Keratinocyte (primary cell): ENCODE data around the gene ARHGAP22. TPM values are rescaled to one million over a fixed set of nuclear protein-coding genes. Genes with fewer than 3 reads are reported as not detected.

Experiments
- DNase-seq: peaks from one replicate; pipeline ENCODE4 v3.0.0-alpha.2; 2011; ENCODE audit warnings: low read depth, missing footprints, low spot score
- FAIRE-seq: peaks from 2 replicates; lab custom pipeline; 2011; peaks lifted over from hg19 to GRCh38; lab: Jason Lieb, UNC
- H2AFZ ChIP-seq: 2 replicates; pipeline ENCODE4 v1.6.0; 2012; ENCODE audit warnings: low read length, control low read depth, inconsistent platforms; ENCODE audit not compliant: control insufficient read depth
- H3K27ac ChIP-seq: 2 replicates; pipeline ENCODE4 v1.5.1; 2011; ENCODE audit warnings: low read length; ENCODE audit not compliant: control insufficient read depth, insufficient read depth
- H3K27me3 ChIP-seq: 3 replicates; pipeline ENCODE4 v1.6.0; 2011; ENCODE audit warnings: low read length; ENCODE audit not compliant: control insufficient read depth, insufficient read depth; ENCODE audit errors: extremely low read depth
- H3K36me3 ChIP-seq, 2 experiments: 2 replicates in 1 of 2; 3 replicates in 1 of 2; pipeline ENCODE4 v1.5.1; 2011; ENCODE audit warnings: low read length in 2 of 2, mild to moderate bottlenecking in 1 of 2; ENCODE audit not compliant: control insufficient read depth in 2 of 2, insufficient read depth in 2 of 2; ENCODE audit errors: extremely low read depth in 1 of 2
- H3K4me1 ChIP-seq: 3 replicates; pipeline ENCODE4 v1.5.1; 2011; ENCODE audit warnings: low read length; ENCODE audit not compliant: control insufficient read depth, insufficient read depth; ENCODE audit errors: extremely low read depth
- H3K4me2 ChIP-seq: 3 replicates; pipeline ENCODE4 v1.6.0; 2011; ENCODE audit warnings: low read depth, low read length; ENCODE audit not compliant: control insufficient read depth, insufficient read depth; ENCODE audit errors: extremely low read depth
- H3K4me3 ChIP-seq, 3 experiments: fragments of 200-600 bp in 1 of 3; sonication (generic) in 1 of 3; 2 replicates in 2 of 3; 3 replicates in 1 of 3; pipeline ENCODE4 v1.5.1; 2011 to 2016; ENCODE audit warnings: low read length in 3 of 3, mild to moderate bottlenecking in 3 of 3, control low read depth in 2 of 3, inconsistent platforms in 1 of 3, low read depth in 1 of 3, mixed read lengths in 1 of 3, mixed run types in 1 of 3, moderate library complexity in 1 of 3; ENCODE audit not compliant: control insufficient read depth in 2 of 3, insufficient read depth in 2 of 3; ENCODE audit errors: extremely low read depth in 1 of 3
- H3K79me2 ChIP-seq: 2 replicates; pipeline ENCODE4 v1.6.0; 2012; ENCODE audit warnings: low read length; ENCODE audit not compliant: control insufficient read depth, insufficient read depth
- H3K9ac ChIP-seq: 3 replicates; pipeline ENCODE4 v1.6.0; 2011; ENCODE audit warnings: low read length; ENCODE audit not compliant: control insufficient read depth, insufficient read depth; ENCODE audit errors: extremely low read depth
- H3K9me1 ChIP-seq: 3 replicates; pipeline ENCODE4 v1.6.0; 2011; ENCODE audit warnings: low read length; ENCODE audit not compliant: control insufficient read depth, insufficient read depth; ENCODE audit errors: extremely low read depth
- H3K9me3 ChIP-seq: 2 replicates; pipeline ENCODE4 v1.5.1; 2012; ENCODE audit warnings: low read depth, low read length; ENCODE audit not compliant: control insufficient read depth
- H4K20me1 ChIP-seq: 3 replicates; pipeline ENCODE4 v1.6.0; 2011; ENCODE audit warnings: low read length; ENCODE audit not compliant: control insufficient read depth, insufficient read depth; ENCODE audit errors: extremely low read depth
- EZH2 ChIP-seq: IDR thresholded peaks from one replicate; pipeline ENCODE4 v1.6.1; 2012; ENCODE audit warnings: inconsistent platforms, mild to moderate bottlenecking, low read length, moderate library complexity
- dilution Hi-C: fragments of 300-500 bp; cut with MboI; formaldehyde crosslinking; loops from one replicate; pipeline ENCODE4 v1.7.0; 2020; ENCODE audit warnings: low sequenced_read_pairs; ENCODE audit not compliant: extremely low pct_ligation_motif_present
- polyA plus RNA-seq, 5 experiments: library from polyadenylated mRNA; depleted of rRNA in 3 of 5; stranded (reverse) in 3 of 5; stranded (forward) in 1 of 5; unstranded in 1 of 5; fragments of >200 nt; gene quantifications; 1 replicate in 1 of 5; 2 replicates in 3 of 5; 3 replicates in 1 of 5; pipeline versions ENCODE4 v1.2.1 to v1.2.3, GENCODE V29; 2011 to 2012; ENCODE audit warnings: missing spikeins in 2 of 5, low read depth in 1 of 5, low replicate concordance in 1 of 5
- TF ChIP-seq, protein P1 (sequence below), 3 experiments: IDR thresholded peaks in 1 of 3; conservative IDR thresholded peaks in 1 of 3; optimal IDR thresholded peaks in 1 of 3; 2 replicates in 2 of 3; 3 replicates in 1 of 3; pipeline versions ENCODE3 to v1.5.1; 2011; ENCODE audit warnings: low read length in 3 of 3, mild to moderate bottlenecking in 3 of 3, moderate library complexity in 2 of 3, control low read depth in 1 of 3, inconsistent platforms in 1 of 3; ENCODE audit not compliant: insufficient read depth in 2 of 3; ENCODE audit errors: extremely low read depth in 1 of 3

The ARHGAP22 gene
- polyA plus RNA-seq, 1 donor (not counting 4 experiments of a cell fraction or from before 2014, with no cell fraction given), result 4.9 TPM

DNA sequence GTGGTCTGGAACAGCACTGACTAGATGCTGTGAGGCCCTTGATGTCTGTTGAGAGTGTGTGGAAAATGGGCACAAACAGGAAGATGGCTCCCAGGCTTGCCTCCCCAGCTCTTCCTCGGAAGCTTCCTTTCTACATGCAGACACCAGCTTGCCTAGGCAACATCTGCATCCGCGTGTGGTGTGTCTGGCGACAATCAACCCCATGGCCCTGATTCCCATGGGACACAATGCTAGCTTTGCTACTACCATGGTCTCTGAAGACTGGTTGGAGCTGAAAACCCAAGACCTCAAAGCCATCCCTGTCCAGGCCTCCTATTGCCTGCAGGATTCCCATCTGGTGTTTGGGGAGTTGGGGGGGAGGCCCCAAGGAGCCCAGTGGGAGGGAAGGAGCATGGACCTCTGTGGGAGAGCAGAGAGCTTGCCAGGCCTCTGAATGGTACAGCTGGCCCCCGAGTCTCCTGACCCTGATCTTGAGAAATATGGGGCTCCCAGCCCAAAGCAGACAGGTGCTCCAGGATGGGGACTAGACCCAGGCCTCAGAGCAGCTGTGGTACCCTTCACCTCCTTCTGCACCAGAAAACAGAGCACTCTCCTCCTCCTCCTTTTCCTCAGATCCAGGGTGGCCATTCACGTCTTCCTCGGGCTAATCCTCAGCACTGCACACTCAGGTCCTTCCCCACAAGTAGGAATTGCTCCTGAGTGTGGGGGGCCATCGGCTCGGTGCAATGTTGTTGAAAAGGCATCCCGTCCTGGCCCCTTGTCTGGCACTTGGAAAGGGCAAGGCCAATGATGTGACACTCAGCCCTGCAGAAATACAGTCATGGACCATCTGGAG, 57.6 kb downstream of the ARHGAP22 start:
- H3K9me3 ChIP-seq, result no peaks in the 10 kb centered on the region
- H3K9ac ChIP-seq, result no peak overlapping the region
- no peak overlapping the region for H3K27ac ChIP-seq
- TF ChIP-seq, protein P1, sequence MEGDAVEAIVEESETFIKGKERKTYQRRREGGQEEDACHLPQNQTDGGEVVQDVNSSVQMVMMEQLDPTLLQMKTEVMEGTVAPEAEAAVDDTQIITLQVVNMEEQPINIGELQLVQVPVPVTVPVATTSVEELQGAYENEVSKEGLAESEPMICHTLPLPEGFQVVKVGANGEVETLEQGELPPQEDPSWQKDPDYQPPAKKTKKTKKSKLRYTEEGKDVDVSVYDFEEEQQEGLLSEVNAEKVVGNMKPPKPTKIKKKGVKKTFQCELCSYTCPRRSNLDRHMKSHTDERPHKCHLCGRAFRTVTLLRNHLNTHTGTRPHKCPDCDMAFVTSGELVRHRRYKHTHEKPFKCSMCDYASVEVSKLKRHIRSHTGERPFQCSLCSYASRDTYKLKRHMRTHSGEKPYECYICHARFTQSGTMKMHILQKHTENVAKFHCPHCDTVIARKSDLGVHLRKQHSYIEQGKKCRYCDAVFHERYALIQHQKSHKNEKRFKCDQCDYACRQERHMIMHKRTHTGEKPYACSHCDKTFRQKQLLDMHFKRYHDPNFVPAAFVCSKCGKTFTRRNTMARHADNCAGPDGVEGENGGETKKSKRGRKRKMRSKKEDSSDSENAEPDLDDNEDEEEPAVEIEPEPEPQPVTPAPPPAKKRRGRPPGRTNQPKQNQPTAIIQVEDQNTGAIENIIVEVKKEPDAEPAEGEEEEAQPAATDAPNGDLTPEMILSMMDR (optimal IDR thresholded peaks at IDR 0.05 in 1 of 3, IDR thresholded peaks at IDR 0.05 in 1 of 3, conservative IDR thresholded peaks at IDR 0.05 in 1 of 3; ENCODE audit: extremely low read depth in 1 of 3, insufficient read depth in 2 of 3, low read length in 3 of 3), result no peak
- TF ChIP-seq EZH2, result no peak
- H3K79me2 ChIP-seq, result no peaks in the 10 kb centered on the region
- H4K20me1 ChIP-seq, result no peaks in the 10 kb centered on the region
- H2AFZ ChIP-seq, result no peak overlapping the region
- no peak overlapping the region for H3K4me2 ChIP-seq
- H3K9me1 ChIP-seq, result no peaks in the 10 kb centered on the region
- no peak overlapping the region for H3K4me3 ChIP-seq
- H3K27me3 ChIP-seq, result no peaks in the 10 kb centered on the region
- no peaks in the 10 kb centered on the region for H3K4me1 ChIP-seq
- DNase-seq, result no peak
- no peak for FAIRE-seq
- dilution Hi-C loops, result no loop called here
- H3K36me3 ChIP-seq, result no peaks in the 10 kb centered on the region

DNA sequence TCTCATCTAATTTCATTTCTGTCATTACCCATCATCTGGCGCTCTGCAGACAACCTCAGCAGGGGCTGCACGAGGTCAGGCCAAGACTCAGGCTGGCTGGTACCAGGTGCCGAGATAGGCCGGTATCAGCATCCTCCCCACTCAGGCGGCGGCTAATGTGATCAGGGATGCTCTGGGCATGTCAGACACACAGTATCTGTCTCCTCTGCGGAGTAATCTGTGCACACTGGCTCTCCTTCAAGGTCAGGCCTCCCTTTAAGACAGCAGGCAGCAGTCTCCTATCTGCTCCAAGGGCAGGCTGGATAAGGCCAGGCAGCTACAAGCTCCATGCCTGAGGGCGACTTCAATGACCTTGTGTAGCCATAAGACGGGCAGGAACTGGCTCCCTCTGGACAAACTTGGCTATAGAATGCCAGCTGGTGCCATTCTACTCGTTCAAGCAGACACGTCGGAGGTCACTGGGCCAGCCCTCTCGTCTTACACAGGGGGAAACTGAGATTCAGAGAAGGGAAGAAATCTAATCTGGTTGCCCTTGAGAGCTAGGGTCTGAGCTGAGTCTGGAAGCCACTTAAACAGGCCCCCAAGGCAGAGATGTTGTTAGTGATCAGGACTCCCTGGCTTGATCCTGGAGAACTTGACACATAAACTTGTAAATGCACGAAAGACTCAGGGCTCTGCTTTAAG, 59.3 kb downstream of the ARHGAP22 start:
- Histone ChIP-seq H3K27ac (no peak overlapping the region), H3K27me3 (peaks cover 3% of the 10 kb centered on the region), H4K20me1 (no peaks in the 10 kb centered on the region), H3K36me3 (no peaks in the 10 kb centered on the region), H2AFZ (no peak overlapping the region), H3K9me1 (no peaks in the 10 kb centered on the region), H3K79me2 (no peaks in the 10 kb centered on the region), H3K4me2 (no peak overlapping the region), H3K4me3 (no peak overlapping the region), H3K9ac (no peak overlapping the region), H3K9me3 (no peaks in the 10 kb centered on the region), H3K4me1 (no peaks in the 10 kb centered on the region)
- FAIRE-seq (no peak), DNase-seq (no peak)
- dilution Hi-C loops, result no loop called here
- no peak for TF ChIP-seq EZH2
- TF ChIP-seq, protein P1 (optimal IDR thresholded peaks at IDR 0.05 in 1 of 3, IDR thresholded peaks at IDR 0.05 in 1 of 3, conservative IDR thresholded peaks at IDR 0.05 in 1 of 3; ENCODE audit: extremely low read depth in 1 of 3, insufficient read depth in 2 of 3, low read length in 3 of 3), result no peak
